Measurements from ENCODE around the gene CLCNKA. TPM values are rescaled to one million over a fixed set of nuclear protein-coding genes. Genes with fewer than 3 reads are reported as not detected.

Gene CLCNKA
- 0.03 TPM in 2 replicates for polyA plus RNA-seq (2012; rRNA removed)
- 0.01 TPM in 1 of 2 replicates, not detected in the other for polyA plus RNA-seq (2012; cell fraction: cytosol; rRNA removed)
- polyA plus RNA-seq (2012; cell fraction: nucleus; rRNA removed) = 0.24 and 0.46 TPM in 2 replicates

DNA sequence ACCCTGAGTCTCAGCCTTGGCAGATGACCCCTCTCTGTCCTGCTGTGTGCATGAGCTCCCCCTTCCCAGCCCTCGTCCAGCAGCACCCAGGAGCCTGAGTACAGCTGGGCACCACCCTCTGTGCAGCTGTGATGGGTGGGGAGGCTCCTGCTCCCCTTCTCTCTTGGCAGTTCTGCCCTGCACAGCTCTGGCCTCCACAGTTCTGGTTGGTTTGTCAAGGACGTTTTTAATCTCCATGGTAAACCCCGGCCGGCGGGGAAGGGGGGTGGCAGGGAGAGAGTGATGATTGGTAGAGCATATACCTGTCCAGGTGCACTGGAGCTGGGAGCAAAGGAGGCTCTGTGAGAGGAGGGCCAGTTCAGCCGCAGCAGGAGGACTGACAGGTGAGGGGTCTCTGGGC lies at the start of gene CLCNKA:
CLCNKA (plus strand) TSS at position 356 of the 400 bp plus-strand sequence. CDS start 584 bp downstream, outside the sequence.
- 68% methylated on average over 6 of the region's 6 CpGs for WGBS (ENCODE audit: low lambda C conversion rate)
- H3K27me3 ChIP-seq (ENCODE audit: insufficient read depth) = no peaks in the 10 kb centered on the region
- CTCF ChIA-PET = interaction anchor here (1.1 to 1.3 kb wide), 3 partner anchors 12 to 27 kb away, joined by 4 to 5 read pairs (median 4); no protein-coding TSS in a partner anchor

GRCh38 chr1:15972409-15972808 lies 49.4 kb upstream of the CLCNKA start:
- H3K9me2 ChIP-seq = no peaks in the 10 kb centered on the region
- H3F3A ChIP-seq (replicated peaks; ENCODE audit: insufficient read depth) = peaks cover 10% of the 10 kb centered on the region
- CTCF ChIA-PET = interaction anchor here (1.5 kb wide), 1 partner anchor 180 kb away, joined by 4 read pairs; no protein-coding TSS in a partner anchor
- H3K79me2 ChIP-seq (ENCODE audit: insufficient read depth) = peaks cover 76% of the 10 kb centered on the region
- peaks cover 38 to 46% of the 10 kb centered on the region in 2 experiments for H3K36me3 ChIP-seq (replicated peaks in 1 of 2; ENCODE audit: control insufficient read depth in 1 of 2, insufficient read depth in 2 of 2, low read length in 1 of 2)
- H3K4me1 ChIP-seq (ENCODE audit: control insufficient read depth in 1 of 2, insufficient read depth in 2 of 2, low read depth in 1 of 2, low read length in 1 of 2) = peaks cover 6% of the 10 kb centered on the region in 2 experiments; a peak in 3 of 4 replicates
- TF ChIP-seq, protein P1, sequence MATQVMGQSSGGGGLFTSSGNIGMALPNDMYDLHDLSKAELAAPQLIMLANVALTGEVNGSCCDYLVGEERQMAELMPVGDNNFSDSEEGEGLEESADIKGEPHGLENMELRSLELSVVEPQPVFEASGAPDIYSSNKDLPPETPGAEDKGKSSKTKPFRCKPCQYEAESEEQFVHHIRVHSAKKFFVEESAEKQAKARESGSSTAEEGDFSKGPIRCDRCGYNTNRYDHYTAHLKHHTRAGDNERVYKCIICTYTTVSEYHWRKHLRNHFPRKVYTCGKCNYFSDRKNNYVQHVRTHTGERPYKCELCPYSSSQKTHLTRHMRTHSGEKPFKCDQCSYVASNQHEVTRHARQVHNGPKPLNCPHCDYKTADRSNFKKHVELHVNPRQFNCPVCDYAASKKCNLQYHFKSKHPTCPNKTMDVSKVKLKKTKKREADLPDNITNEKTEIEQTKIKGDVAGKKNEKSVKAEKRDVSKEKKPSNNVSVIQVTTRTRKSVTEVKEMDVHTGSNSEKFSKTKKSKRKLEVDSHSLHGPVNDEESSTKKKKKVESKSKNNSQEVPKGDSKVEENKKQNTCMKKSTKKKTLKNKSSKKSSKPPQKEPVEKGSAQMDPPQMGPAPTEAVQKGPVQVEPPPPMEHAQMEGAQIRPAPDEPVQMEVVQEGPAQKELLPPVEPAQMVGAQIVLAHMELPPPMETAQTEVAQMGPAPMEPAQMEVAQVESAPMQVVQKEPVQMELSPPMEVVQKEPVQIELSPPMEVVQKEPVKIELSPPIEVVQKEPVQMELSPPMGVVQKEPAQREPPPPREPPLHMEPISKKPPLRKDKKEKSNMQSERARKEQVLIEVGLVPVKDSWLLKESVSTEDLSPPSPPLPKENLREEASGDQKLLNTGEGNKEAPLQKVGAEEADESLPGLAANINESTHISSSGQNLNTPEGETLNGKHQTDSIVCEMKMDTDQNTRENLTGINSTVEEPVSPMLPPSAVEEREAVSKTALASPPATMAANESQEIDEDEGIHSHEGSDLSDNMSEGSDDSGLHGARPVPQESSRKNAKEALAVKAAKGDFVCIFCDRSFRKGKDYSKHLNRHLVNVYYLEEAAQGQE (IDR thresholded peaks at IDR 0.05; ENCODE audit: low read depth, low read length) = no peak
- TF ChIP-seq USF1 (IDR thresholded peaks at IDR 0.05; ENCODE audit: borderline replicate concordance, low read depth) (no peak), NFIC (IDR thresholded peaks at IDR 0.05; ENCODE audit: borderline replicate concordance) (no peak), CTCF (IDR thresholded peaks at IDR 0.05) (no peak), PBX3 (IDR thresholded peaks at IDR 0.05) (no peak)
- TF ChIP-seq, protein P2, sequence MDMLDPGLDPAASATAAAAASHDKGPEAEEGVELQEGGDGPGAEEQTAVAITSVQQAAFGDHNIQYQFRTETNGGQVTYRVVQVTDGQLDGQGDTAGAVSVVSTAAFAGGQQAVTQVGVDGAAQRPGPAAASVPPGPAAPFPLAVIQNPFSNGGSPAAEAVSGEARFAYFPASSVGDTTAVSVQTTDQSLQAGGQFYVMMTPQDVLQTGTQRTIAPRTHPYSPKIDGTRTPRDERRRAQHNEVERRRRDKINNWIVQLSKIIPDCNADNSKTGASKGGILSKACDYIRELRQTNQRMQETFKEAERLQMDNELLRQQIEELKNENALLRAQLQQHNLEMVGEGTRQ (IDR thresholded peaks at IDR 0.05; ENCODE audit: borderline replicate concordance, low read depth, low read length) = no peak
- H3K9me3 ChIP-seq = no peaks in the 10 kb centered on the region
- H3K9ac ChIP-seq = no peak overlapping the region
- H3K4me2 ChIP-seq = no peak overlapping the region
- H3K27me3 ChIP-seq (ENCODE audit: insufficient read depth) = no peaks in the 10 kb centered on the region
- POLR2A ChIA-PET = no interaction called here
- no peak overlapping the region for H3K4me3 ChIP-seq (ENCODE audit: low read depth in 2 of 2, low read length in 1 of 2)
- no peak for DNase-seq
- peaks cover 33% of the 10 kb centered on the region; the same call in 1 of the 2 replicates for H4K20me1 ChIP-seq (ENCODE audit: insufficient read depth)
- H3K27ac ChIP-seq (ENCODE audit: low read depth in 2 of 2, low read length in 1 of 2) = no peak overlapping the region
- 94% methylated on average over 1 of the region's 1 CpG for WGBS (ENCODE audit: low lambda C conversion rate)
- no peak overlapping the region for H2AFZ ChIP-seq (ENCODE audit: low read depth)

More for the DNA sequence above, at the start of gene CLCNKA:
- no peaks in the 10 kb centered on the region for H3K79me2 ChIP-seq (ENCODE audit: insufficient read depth)
- no peaks in the 10 kb centered on the region for H3F3A ChIP-seq (replicated peaks; ENCODE audit: insufficient read depth)
- H3K4me2 ChIP-seq = no peak within 1 kb of the TSS
- no peaks in the 10 kb centered on the region for H3K36me3 ChIP-seq (replicated peaks in 1 of 2; ENCODE audit: control insufficient read depth in 1 of 2, insufficient read depth in 2 of 2, low read length in 1 of 2)
- H3K27ac ChIP-seq (ENCODE audit: low read depth in 2 of 2, low read length in 1 of 2) = no peak within 1 kb of the TSS
- no peak within 1 kb of the TSS for H3K9ac ChIP-seq
- H4K20me1 ChIP-seq (ENCODE audit: insufficient read depth) = no peaks in the 10 kb centered on the region
- DNase-seq = no peak
- no peak within 1 kb of the TSS for H3K4me3 ChIP-seq (ENCODE audit: low read depth in 2 of 2, low read length in 1 of 2)
- peaks cover 10 to 34% of the 10 kb centered on the region in 2 experiments; a peak in 2 of 4 replicates for H3K4me1 ChIP-seq (ENCODE audit: control insufficient read depth in 1 of 2, insufficient read depth in 2 of 2, low read depth in 1 of 2, low read length in 1 of 2)
- no peak within 1 kb of the TSS for H2AFZ ChIP-seq (ENCODE audit: low read depth)
- TF ChIP-seq RCOR1 (IDR thresholded peaks at IDR 0.05; ENCODE audit: low read length) (no peak), EP300 (IDR thresholded peaks at IDR 0.05; ENCODE audit: borderline replicate concordance in 1 of 2, low read depth in 1 of 2, low read length in 1 of 2) (no peak), NFIC (IDR thresholded peaks at IDR 0.05; ENCODE audit: borderline replicate concordance) (no peak), IRF3 (IDR thresholded peaks at IDR 0.05; ENCODE audit: low read depth, low read length) (no peak), GATA2 (CRISPR knock-in tag; IDR thresholded peaks at IDR 0.05) (no peak), USF1 (IDR thresholded peaks at IDR 0.05; ENCODE audit: borderline replicate concordance, low read depth) (no peak), TCF12 (IDR thresholded peaks at IDR 0.05) (no peak), SIN3A (IDR thresholded peaks at IDR 0.05; ENCODE audit: borderline replicate concordance, low read depth, low read length) (no peak), FOXJ3 (CRISPR knock-in tag; IDR thresholded peaks at IDR 0.05) (no peak), JUND (IDR thresholded peaks at IDR 0.05) (no peak), TAF1 (IDR thresholded peaks at IDR 0.05; ENCODE audit: borderline replicate concordance, low read depth, low read length) (no peak)
- H3K9me2 ChIP-seq = no peaks in the 10 kb centered on the region
- POLR2A ChIA-PET = interaction anchor here (0.6 kb wide), 1 partner anchor 10 kb away, joined by 3 read pairs; no protein-coding TSS in a partner anchor
- H3K9me3 ChIP-seq = no peaks in the 10 kb centered on the region
